ENCODE measurements around the gene TARS3.
"Not testable (repeated sequence)": the region's sequence is repeated elsewhere in the genome, so short reads cannot be mapped to it uniquely, and the experiment has no call there.

- TF ChIP-seq POLR2A (IDR thresholded peaks at IDR 0.05; ENCODE audit: low read length); CTCF (IDR thresholded peaks at IDR 0.05); E2F6 (IDR thresholded peaks at IDR 0.05; ENCODE audit: borderline replicate concordance, low read depth); CEBPB (IDR thresholded peaks at IDR 0.05); RNF2 (IDR thresholded peaks at IDR 0.05; ENCODE audit: borderline replicate concordance, low read depth); POLR2AphosphoS2 (conservative IDR thresholded peaks at IDR 0.05; ENCODE audit: low read length); MAFK (IDR thresholded peaks at IDR 0.05; ENCODE audit: partially characterized antibody); NFE2L2 (conservative IDR thresholded peaks at IDR 0.05; ENCODE audit: low read length); EP300 (IDR thresholded peaks at IDR 0.05); CHD4 (IDR thresholded peaks at IDR 0.05; ENCODE audit: borderline replicate concordance); RAD21 (conservative IDR thresholded peaks at IDR 0.05 in 1 of 2, IDR thresholded peaks at IDR 0.05 in 1 of 2); RARB (CRISPR knock-in tag; IDR thresholded peaks at IDR 0.05); CHD2 (IDR thresholded peaks at IDR 0.05; ENCODE audit: low read length, partially characterized antibody): not testable (repeated sequence)
These were observed 22.4 kb upstream of the TARS3 start for GRCh38 chr15:101746716-101747082.

Data from A549 (cell line).